KMS-11 (cell line): Measurements from ENCODE around the gene CD28.

Source experiments
- H2AFZ ChIP-seq: fragments of 200-600 bp; sonication (generic); 2 replicates; pipeline ENCODE4 v1.6.1; 2016; ENCODE audit warnings: antibody characterized with exemption, mixed run types, low read depth
- H3K27ac ChIP-seq: fragments of 200-600 bp; sonication (generic); 2 replicates; pipeline ENCODE4 v1.6.1; 2016; ENCODE audit warnings: mild to moderate bottlenecking, mixed run types
- H3K27me3 ChIP-seq: fragments of 200-600 bp; sonication (generic); 2 replicates; pipeline ENCODE4 v1.6.1; 2017; ENCODE audit warnings: mild to moderate bottlenecking, low read depth, mixed run types, moderate library complexity; ENCODE audit not compliant: insufficient read depth
- H3K36me3 ChIP-seq: fragments of 200-600 bp; sonication (generic); 2 replicates; pipeline ENCODE4 v1.6.1; 2017; ENCODE audit warnings: mild to moderate bottlenecking, mixed run types; ENCODE audit not compliant: insufficient read depth
- H3K4me1 ChIP-seq: fragments of 200-600 bp; sonication (generic); 2 replicates; pipeline ENCODE4 v1.6.1; 2016; ENCODE audit warnings: mild to moderate bottlenecking, low read depth, mixed run types; ENCODE audit not compliant: poor library complexity, severe bottlenecking
- H3K4me2 ChIP-seq: fragments of 200-600 bp; sonication (generic); 2 replicates; pipeline ENCODE4 v1.7.0; 2016; ENCODE audit warnings: mild to moderate bottlenecking, mixed run types
- H3K4me3 ChIP-seq: fragments of 200-600 bp; sonication (generic); IDR thresholded peaks from 2 replicates; pipeline ENCODE4 v1.6.1; 2017; ENCODE audit warnings: low read depth, low read length, mixed read lengths; ENCODE audit not compliant: insufficient read depth
- H3K79me2 ChIP-seq: fragments of 200-600 bp; sonication (generic); 2 replicates; pipeline ENCODE4 v1.6.1; 2016; ENCODE audit warnings: low read depth, mixed run types; ENCODE audit not compliant: insufficient read depth
- H3K9ac ChIP-seq: fragments of 200-600 bp; sonication (generic); 2 replicates; pipeline ENCODE4 v1.6.1; 2016; ENCODE audit warnings: mild to moderate bottlenecking, mixed run types
- H4K20me1 ChIP-seq: fragments of 200-600 bp; sonication (generic); 2 replicates; pipeline ENCODE4 v1.6.1; 2016; ENCODE audit warnings: mild to moderate bottlenecking, mixed run types; ENCODE audit not compliant: insufficient read depth
- TF ChIP-seq, protein P1 (sequence below): fragments of 200-600 bp; sonication (generic); conservative IDR thresholded peaks from 2 replicates; pipeline ENCODE4 v1.6.1; 2017; ENCODE audit warnings: low read depth, mild to moderate bottlenecking, antibody characterized with exemption, low read length, moderate library complexity, mixed read lengths

The CD28 gene

DNA sequence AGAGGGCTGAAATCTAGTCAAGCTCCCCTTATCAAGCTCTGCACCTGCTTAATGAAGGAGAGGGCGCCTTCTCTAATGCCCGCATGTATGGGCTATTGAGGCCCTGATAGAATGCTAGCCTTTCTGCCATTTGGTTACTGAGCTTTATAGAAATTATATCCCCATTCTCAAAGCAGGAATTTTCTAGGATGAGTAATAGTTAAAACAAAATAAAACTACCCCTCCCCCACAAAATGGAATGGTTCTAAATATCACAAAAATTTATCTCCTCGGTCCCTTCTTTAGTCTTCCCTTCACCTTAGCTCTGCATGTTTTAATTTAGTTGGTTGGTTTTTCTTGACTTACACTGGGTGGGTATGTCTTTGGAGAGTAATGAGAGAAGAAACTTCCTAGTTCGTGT is 37.7 kb downstream of the CD28 start:
- Histone ChIP-seq H3K9ac (no peak overlapping the region), H3K4me3 (no peak overlapping the region), H3K36me3 (no peaks in the 10 kb centered on the region), H2AFZ (no peak overlapping the region), H3K27me3 (no peaks in the 10 kb centered on the region), H3K4me1 (peaks cover 41% of the 10 kb centered on the region), H3K4me2 (no peak overlapping the region), H3K79me2 (no peaks in the 10 kb centered on the region), H4K20me1 (no peaks in the 10 kb centered on the region), H3K27ac (no peak overlapping the region)
- TF ChIP-seq, protein P1, sequence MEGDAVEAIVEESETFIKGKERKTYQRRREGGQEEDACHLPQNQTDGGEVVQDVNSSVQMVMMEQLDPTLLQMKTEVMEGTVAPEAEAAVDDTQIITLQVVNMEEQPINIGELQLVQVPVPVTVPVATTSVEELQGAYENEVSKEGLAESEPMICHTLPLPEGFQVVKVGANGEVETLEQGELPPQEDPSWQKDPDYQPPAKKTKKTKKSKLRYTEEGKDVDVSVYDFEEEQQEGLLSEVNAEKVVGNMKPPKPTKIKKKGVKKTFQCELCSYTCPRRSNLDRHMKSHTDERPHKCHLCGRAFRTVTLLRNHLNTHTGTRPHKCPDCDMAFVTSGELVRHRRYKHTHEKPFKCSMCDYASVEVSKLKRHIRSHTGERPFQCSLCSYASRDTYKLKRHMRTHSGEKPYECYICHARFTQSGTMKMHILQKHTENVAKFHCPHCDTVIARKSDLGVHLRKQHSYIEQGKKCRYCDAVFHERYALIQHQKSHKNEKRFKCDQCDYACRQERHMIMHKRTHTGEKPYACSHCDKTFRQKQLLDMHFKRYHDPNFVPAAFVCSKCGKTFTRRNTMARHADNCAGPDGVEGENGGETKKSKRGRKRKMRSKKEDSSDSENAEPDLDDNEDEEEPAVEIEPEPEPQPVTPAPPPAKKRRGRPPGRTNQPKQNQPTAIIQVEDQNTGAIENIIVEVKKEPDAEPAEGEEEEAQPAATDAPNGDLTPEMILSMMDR: no peak

DNA sequence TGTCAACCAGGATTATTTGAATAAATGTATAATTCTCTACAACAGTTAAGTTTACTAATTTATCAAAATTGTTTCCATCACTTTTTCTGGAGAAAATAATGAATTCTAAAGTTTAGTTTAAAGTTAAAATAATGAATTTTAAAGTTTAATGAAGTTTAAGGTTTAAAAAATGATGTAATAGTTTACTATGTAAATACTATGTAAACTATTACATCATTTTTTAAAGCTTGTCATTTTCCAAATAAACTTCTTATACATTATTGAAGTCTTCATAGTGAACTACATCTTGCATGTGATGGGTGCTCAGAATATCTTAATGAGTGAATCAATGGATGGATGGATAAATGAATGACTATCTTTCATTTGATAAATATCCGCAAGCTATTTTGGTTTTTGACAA is 38.8 kb downstream of the CD28 start:
- Histone ChIP-seq H3K36me3 (no peaks in the 10 kb centered on the region), H3K27me3 (no peaks in the 10 kb centered on the region), H3K4me1 (peaks cover 29% of the 10 kb centered on the region), H3K4me2 (no peak overlapping the region), H3K9ac (no peak overlapping the region), H3K4me3 (no peak overlapping the region), H3K79me2 (no peaks in the 10 kb centered on the region), H4K20me1 (no peaks in the 10 kb centered on the region), H2AFZ (no peak overlapping the region), H3K27ac (no peak overlapping the region)
- TF ChIP-seq, protein P1: no peak

DNA sequence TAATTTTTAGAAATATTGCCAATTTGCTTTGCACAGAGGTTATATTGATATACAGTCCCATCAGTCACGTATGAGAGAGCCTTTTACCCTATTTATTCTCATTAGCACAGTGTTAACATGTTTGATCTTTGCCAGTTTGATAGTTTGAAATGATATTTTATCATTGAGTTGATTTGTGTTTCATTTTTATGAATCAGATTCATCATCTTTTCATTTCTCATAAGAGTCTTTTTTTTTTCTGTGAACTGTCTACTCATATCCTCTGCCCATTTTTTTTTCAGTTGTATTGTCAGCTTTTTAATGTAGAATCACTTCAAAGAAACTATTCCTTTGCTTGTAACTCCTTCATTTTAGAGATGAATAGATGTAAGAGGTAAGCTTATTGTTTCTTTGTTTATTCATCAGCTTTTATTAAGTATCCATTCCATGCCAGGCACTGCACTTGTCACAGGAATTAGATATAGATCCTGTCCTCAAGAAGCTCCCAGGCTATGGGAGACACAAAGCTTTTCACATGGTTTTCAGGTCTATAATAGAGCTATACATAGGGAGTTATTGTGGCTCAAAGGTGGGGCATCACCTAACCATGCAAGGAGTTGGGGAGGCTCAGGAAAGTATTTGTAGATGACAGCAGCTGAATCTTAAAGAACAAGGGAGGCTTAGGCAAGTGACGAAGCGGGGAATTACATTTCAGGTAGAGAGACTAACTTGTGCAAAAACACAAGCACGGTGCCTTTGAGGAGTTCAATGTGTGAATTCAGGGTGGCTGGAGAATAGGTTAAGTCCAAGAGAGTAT is 42.1 kb downstream of the CD28 start:
- H2AFZ ChIP-seq: no peak overlapping the region

DNA sequence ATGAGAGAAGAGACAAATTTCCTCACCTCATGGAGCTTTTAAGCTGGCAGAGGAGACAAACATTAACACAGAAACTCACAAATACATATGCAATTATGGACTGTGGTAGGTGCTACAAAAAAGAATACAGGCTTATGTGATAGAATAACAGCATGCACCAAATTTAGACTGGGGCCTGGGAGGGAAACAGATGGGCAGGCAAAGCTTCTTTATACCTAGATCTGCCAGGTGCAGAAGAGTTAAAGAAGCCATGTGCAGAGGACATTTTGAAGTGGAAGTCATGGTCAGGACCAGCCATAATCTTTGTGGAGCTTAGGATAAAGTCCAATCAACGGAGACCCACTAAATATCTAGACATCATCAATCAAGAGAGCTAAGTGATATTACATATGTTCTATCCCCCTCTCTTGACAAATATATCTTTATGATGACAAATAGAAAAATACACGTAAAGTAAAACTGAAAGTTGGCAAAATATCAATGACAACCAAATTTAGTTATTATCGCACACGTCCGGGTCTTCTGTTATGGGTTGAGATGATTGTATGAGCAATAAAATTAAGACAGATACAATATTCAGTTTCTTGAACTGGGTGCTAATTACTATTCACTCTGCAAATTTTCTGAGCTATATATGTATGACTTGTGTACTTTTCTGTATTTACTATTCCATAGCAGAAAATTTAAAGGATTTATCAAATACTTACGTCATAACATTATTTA is 44.1 kb downstream of the CD28 start:
- H3K36me3 ChIP-seq: no peaks in the 10 kb centered on the region
- no peaks in the 10 kb centered on the region for H3K27me3 ChIP-seq
- no peak overlapping the region for H3K27ac ChIP-seq
- no peak overlapping the region for H3K4me2 ChIP-seq
- no peaks in the 10 kb centered on the region for H4K20me1 ChIP-seq
- H3K4me3 ChIP-seq: no peak overlapping the region
- H3K79me2 ChIP-seq: no peaks in the 10 kb centered on the region
- no peak overlapping the region for H2AFZ ChIP-seq
- TF ChIP-seq, protein P1: no peak
- H3K9ac ChIP-seq: no peak overlapping the region
- no peaks in the 10 kb centered on the region for H3K4me1 ChIP-seq

More for the DNA sequence above, 42.1 kb downstream of the CD28 start:
- no peaks in the 10 kb centered on the region for H4K20me1 ChIP-seq
- no peaks in the 10 kb centered on the region for H3K79me2 ChIP-seq
- no peak overlapping the region for H3K4me2 ChIP-seq
- TF ChIP-seq, protein P1: no peak
- no peak overlapping the region for H3K9ac ChIP-seq
- H3K27me3 ChIP-seq: no peaks in the 10 kb centered on the region
- no peak overlapping the region for H3K4me3 ChIP-seq
- H3K27ac ChIP-seq: no peak overlapping the region
- H3K36me3 ChIP-seq: no peaks in the 10 kb centered on the region
- H3K4me1 ChIP-seq: peaks cover 4% of the 10 kb centered on the region
